H1 (cell line): ENCODE measurements around the gene UBA6. TPM values are rescaled to one million over a fixed set of nuclear protein-coding genes. Genes with fewer than 3 reads are reported as not detected.

Experiments
- CTCF ChIA-PET: fragments of 300-600 bp; sonication (Branson Sonifier 250); formaldehyde crosslinking; loops from one replicate; lab custom pipeline; 2021; ENCODE audit not compliant: partially characterized antibody; lab: Charles Lee
- POLR2A ChIA-PET: fragments of 300-600 bp; sonication (Branson Sonifier 250); formaldehyde crosslinking; loops from one replicate; lab custom pipeline; 2021; ENCODE audit warnings: inconsistent platforms; ENCODE audit not compliant: partially characterized antibody; lab: Charles Lee
- DNase-seq, 2 experiments: peaks; one replicate each; pipeline versions ENCODE4 v3.0.0 to v3.0.0-alpha.2; 2010 to 2022; ENCODE audit warnings: low spot score in 2 of 2, low read depth in 1 of 2, mixed read lengths in 1 of 2
- FAIRE-seq: peaks from 2 replicates; lab custom pipeline; 2011; peaks lifted over from hg19 to GRCh38; lab: Jason Lieb, UNC
- H2AFZ ChIP-seq: 2 replicates; pipeline ENCODE4 v1.8.1; 2012; ENCODE audit warnings: low read length, inconsistent platforms
- H2AK5ac ChIP-seq: 2 replicates; pipeline ENCODE4 v1.6.1; 2013; ENCODE audit warnings: low read depth, low read length
- H2BK120ac ChIP-seq: replicated peaks from 2 replicates; pipeline ENCODE3; 2013; ENCODE audit warnings: low read depth, low read length, inconsistent platforms
- H2BK12ac ChIP-seq: 2 replicates; pipeline ENCODE4 v1.6.1; 2013; ENCODE audit warnings: low read depth, low read length
- H2BK15ac ChIP-seq: 2 replicates; pipeline ENCODE4 v1.6.1; 2013; ENCODE audit warnings: low read length
- H2BK20ac ChIP-seq: 2 replicates; pipeline ENCODE4 v1.6.1; 2013; ENCODE audit warnings: low read length
- H2BK5ac ChIP-seq: 2 replicates; pipeline ENCODE4 v1.6.1; 2013; ENCODE audit warnings: low read depth, low read length
- H3K14ac ChIP-seq: 2 replicates; pipeline ENCODE4 v1.6.1; 2013; ENCODE audit warnings: inconsistent platforms; ENCODE audit not compliant: insufficient read length
- H3K18ac ChIP-seq: 2 replicates; pipeline ENCODE4 v1.6.1; 2013; ENCODE audit warnings: low read length; ENCODE audit errors: extremely low read depth
- H3K23ac ChIP-seq: 2 replicates; pipeline ENCODE4 v1.6.1; 2013; ENCODE audit warnings: inconsistent platforms; ENCODE audit not compliant: insufficient read length
- H3K23me2 ChIP-seq: 2 replicates; pipeline ENCODE4 v1.6.1; 2013; ENCODE audit warnings: low read depth, low read length
- H3K27ac ChIP-seq: 2 replicates; pipeline ENCODE4 v1.6.1; 2011; ENCODE audit warnings: low read depth, low read length, inconsistent platforms
- H3K27me3 ChIP-seq, 4 experiments: replicated peaks in 1 of 4; 1 replicate in 1 of 4; 2 replicates in 3 of 4; pipeline versions ENCODE4 v1.6.1 to v1.8.1; 2011 to 2013; ENCODE audit warnings: low read length in 3 of 4, mild to moderate bottlenecking in 3 of 4, inconsistent platforms in 2 of 4, mixed read lengths in 2 of 4, moderate library complexity in 1 of 4; ENCODE audit not compliant: control insufficient read depth in 3 of 4, insufficient read depth in 3 of 4; ENCODE audit errors: extremely low read depth in 1 of 4
- H3K36me3 ChIP-seq, 4 experiments: 2 replicates each; pipeline versions ENCODE4 v1.6.1 to v1.8.1; 2011 to 2013; ENCODE audit warnings: mild to moderate bottlenecking in 4 of 4, low read length in 3 of 4, moderate library complexity in 2 of 4, control low read depth in 1 of 4, inconsistent platforms in 1 of 4; ENCODE audit not compliant: insufficient read depth in 4 of 4, control insufficient read depth in 2 of 4
- H3K4ac ChIP-seq: replicated peaks from 2 replicates; pipeline ENCODE3; 2013; ENCODE audit warnings: low read length, low read depth, mixed read lengths, inconsistent platforms; ENCODE audit not compliant: insufficient read length
- H3K4me1 ChIP-seq, 4 experiments: replicated peaks in 1 of 4; 1 replicate in 1 of 4; 2 replicates in 3 of 4; pipeline versions ENCODE4 v1.6.1 to v1.8.1; 2011 to 2013; ENCODE audit warnings: low read length in 3 of 4, inconsistent platforms in 2 of 4, mixed read lengths in 1 of 4; ENCODE audit not compliant: insufficient read depth in 4 of 4, control insufficient read depth in 3 of 4
- H3K4me2 ChIP-seq, 2 experiments: 2 replicates each; pipeline versions ENCODE4 v1.6.1 to v1.8.1; 2011 to 2013; ENCODE audit warnings: low read depth in 2 of 2, low read length in 2 of 2, control low read depth in 1 of 2, inconsistent platforms in 1 of 2, mild to moderate bottlenecking in 1 of 2; ENCODE audit not compliant: insufficient read depth in 1 of 2
- H3K4me3 ChIP-seq, 4 experiments: fragments of 200-600, 300-600 bp in 1 of 4; sonication (generic), shearing (Covaris generic), sonication (Bioruptor Twin) in 1 of 4; 2 replicates each; pipeline versions ENCODE4 v1.5.1 to v1.8.1; 2011 to 2016; ENCODE audit warnings: low read length in 4 of 4, low read depth in 3 of 4, control low read depth in 2 of 4, inconsistent platforms in 2 of 4, mild to moderate bottlenecking in 2 of 4, mixed read lengths in 1 of 4, moderate library complexity in 1 of 4; ENCODE audit not compliant: insufficient read depth in 2 of 4; ENCODE audit errors: extremely low read depth in 1 of 4
- H3K56ac ChIP-seq: replicated peaks from 2 replicates; pipeline ENCODE3; 2013; ENCODE audit warnings: low read depth, mild to moderate bottlenecking, mixed read lengths, low read length, inconsistent platforms; ENCODE audit not compliant: insufficient read length
- H3K79me1 ChIP-seq: 2 replicates; pipeline ENCODE4 v1.6.1; 2013; ENCODE audit warnings: low read depth, low read length, control low read depth
- H3K79me2 ChIP-seq, 2 experiments: 2 replicates each; pipeline versions ENCODE4 v1.6.1 to v1.8.1; 2012 to 2013; ENCODE audit warnings: low read length in 2 of 2, mild to moderate bottlenecking in 2 of 2, inconsistent platforms in 1 of 2; ENCODE audit not compliant: insufficient read depth in 2 of 2, control insufficient read depth in 1 of 2
- H3K9ac ChIP-seq, 4 experiments: replicated peaks in 1 of 4; 1 replicate in 1 of 4; 2 replicates in 3 of 4; pipeline versions ENCODE4 v1.6.1 to v1.8.1; 2011 to 2013; ENCODE audit warnings: low read depth in 3 of 4, low read length in 3 of 4, control low read depth in 2 of 4, mild to moderate bottlenecking in 2 of 4, moderate library complexity in 2 of 4, inconsistent platforms in 1 of 4; ENCODE audit errors: extremely low read depth in 1 of 4
- H3K9me3 ChIP-seq, 2 experiments: 2 replicates each; pipeline versions ENCODE4 v1.6.1 to v1.8.1; 2012 to 2013; ENCODE audit warnings: mild to moderate bottlenecking in 2 of 2, moderate library complexity in 2 of 2, control low read depth in 1 of 2, inconsistent platforms in 1 of 2, low read depth in 1 of 2, low read length in 1 of 2, mixed read lengths in 1 of 2; ENCODE audit not compliant: insufficient read depth in 2 of 2
- H4K20me1 ChIP-seq, 2 experiments: replicated peaks in 1 of 2; 2 replicates each; pipeline versions ENCODE3 to v1.8.1; 2011 to 2013; ENCODE audit warnings: inconsistent platforms in 2 of 2, low read length in 2 of 2, mild to moderate bottlenecking in 1 of 2; ENCODE audit not compliant: insufficient read depth in 2 of 2, control insufficient read depth in 1 of 2
- H4K5ac ChIP-seq: 2 replicates; pipeline ENCODE4 v1.6.1; 2013; ENCODE audit warnings: low read length, low read depth, mixed read lengths, inconsistent platforms; ENCODE audit not compliant: insufficient read length
- H4K8ac ChIP-seq: 2 replicates; pipeline ENCODE4 v1.8.0; 2013; ENCODE audit warnings: mild to moderate bottlenecking, moderate library complexity, low read length, inconsistent platforms; ENCODE audit not compliant: insufficient read depth; ENCODE audit errors: extremely low read depth
- H4K91ac ChIP-seq: replicated peaks from 2 replicates; pipeline ENCODE3; 2013; ENCODE audit warnings: low read length, mixed read lengths, inconsistent platforms; ENCODE audit not compliant: insufficient read length
- ATF3 ChIP-seq: IDR thresholded peaks from 2 replicates; pipeline ENCODE4 v1.6.1; 2011; ENCODE audit warnings: low read depth, mild to moderate bottlenecking, low read length; ENCODE audit not compliant: insufficient read depth
- CEBPB ChIP-seq: IDR thresholded peaks from 2 replicates; pipeline ENCODE4 v1.6.1; 2012; ENCODE audit warnings: low read depth, low read length
- HDAC6 ChIP-seq: IDR thresholded peaks from one replicate; pipeline ENCODE4 v1.7.1; 2012; ENCODE audit warnings: low read depth, mild to moderate bottlenecking, inconsistent platforms, low read length, moderate library complexity
- POLR2AphosphoS5 ChIP-seq: IDR thresholded peaks from 2 replicates; pipeline ENCODE4 v1.6.1; 2011; ENCODE audit warnings: low read depth, low read length
- SP2 ChIP-seq: IDR thresholded peaks from 2 replicates; pipeline ENCODE4 v1.6.1; 2012; ENCODE audit warnings: mild to moderate bottlenecking, low read length, inconsistent platforms
- WGBS, 2 experiments: shearing (Covaris generic) in 1 of 2; methylation state at CpG; one replicate each; pipeline versions ENCODE4 v1.1.6 to v1.1.7; 2013 to 2015; ENCODE audit warnings: low lambda C conversion rate in 2 of 2, mixed read lengths in 2 of 2, inconsistent platforms in 1 of 2, low coverage in 1 of 2, missing lambda C conversion rate in 1 of 2; ENCODE audit not compliant: insufficient replicate concordance in 2 of 2, insufficient coverage in 1 of 2, insufficient read length in 1 of 2; ENCODE audit errors: extremely low coverage in 1 of 2, missing lambda C conversion rate in 1 of 2; 5-methylcytosine and 5-hydroxymethylcytosine counted together
- polyA plus RNA-seq, 7 experiments: library from polyadenylated mRNA; depleted of rRNA in 3 of 7; stranded (reverse) in 5 of 7; unstranded in 2 of 7; fragments of >200 nt in 5 of 7; fragments of 200-250 nt in 2 of 7; gene quantifications; 1 replicate in 5 of 7; 2 replicates in 1 of 7; 4 replicates in 1 of 7; pipeline versions ENCODE4 v1.2.1 to v1.2.3, GENCODE V29; 2011 to 2013; ENCODE audit warnings: missing spikeins in 2 of 7, mixed read lengths in 2 of 7
- total RNA-seq: library from RNA; stranded (reverse); fragmentation: NEBNext Ultra II Directional; extraction: Animal tissue kit (Norgen Biotek cat#: 25700); gene quantifications from 2 replicates; pipeline ENCODE4 v1.2.1, GENCODE V29; 2021

The UBA6 gene
- total and polyA plus RNA-seq, 2 of the 8 experiments (the other 6 are each of a cell fraction or from before 2014, with no cell fraction given): 17.4 to 74.3 TPM

DNA sequence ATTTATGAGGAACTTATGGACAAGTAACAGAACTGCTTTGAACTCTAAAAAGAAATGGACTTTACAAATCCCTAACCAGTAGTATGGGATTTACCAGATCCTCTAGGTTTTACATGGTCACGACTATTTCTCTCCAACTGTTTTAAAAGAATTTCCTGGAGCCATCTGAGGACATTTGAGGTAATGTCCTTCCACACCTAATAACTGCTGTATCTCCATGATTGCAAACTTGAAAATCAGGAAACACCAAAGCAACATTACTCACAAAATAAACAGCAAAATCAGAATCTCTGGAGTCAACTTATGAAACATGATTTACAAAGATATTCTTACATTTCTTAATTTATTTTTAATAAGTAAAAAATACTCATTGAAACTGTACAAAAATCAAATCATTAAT, 84.5 kb downstream of the UBA6 start:
- Histone ChIP-seq H3K27me3 (no peaks in the 10 kb centered on the region), H3K9me3 (no peaks in the 10 kb centered on the region; a peak in 1 of 4 replicates), H2BK20ac (no peak overlapping the region), H2BK12ac (no peak overlapping the region), H2BK15ac (no peak overlapping the region), H3K23ac (no peak overlapping the region), H2AFZ (no peak overlapping the region), H4K8ac (no peak overlapping the region), H4K20me1 (no peaks in the 10 kb centered on the region), H3K27ac (no peak overlapping the region), H3K79me2 (no peaks in the 10 kb centered on the region), H3K4me2 (no peak overlapping the region), H4K5ac (no peak overlapping the region), H2BK120ac (no peak overlapping the region), H3K4me1 (no peaks in the 10 kb centered on the region), H3K4me3 (no peak overlapping the region), H4K91ac (no peak overlapping the region), H2AK5ac (no peak overlapping the region), H3K18ac (no peak overlapping the region), H2BK5ac (no peak overlapping the region), H3K9ac (no peak overlapping the region), H3K36me3 (peaks cover 0 to 34% (median 11%) of the 10 kb centered on the region in 4 experiments; a peak in 6 of 8 replicates), H3K14ac (no peak overlapping the region), H3K23me2 (no peaks in the 10 kb centered on the region), H3K4ac (no peak overlapping the region), H3K56ac (no peak overlapping the region), H3K79me1 (no peaks in the 10 kb centered on the region)
- POLR2A ChIA-PET: no interaction called here
- DNase-seq: no peak
- FAIRE-seq: no peak
- CTCF ChIA-PET: no interaction called here
- WGBS, 2 experiments: 94% methylated on average over 1 of the region's 1 CpG; no CpG with 5 or more reads in 1 of the 2 experiments
- TF ChIP-seq POLR2AphosphoS5: no peak
- TF ChIP-seq ATF3: no peak
- TF ChIP-seq CEBPB: no peak
- TF ChIP-seq SP2: no peak
- TF ChIP-seq HDAC6: no peak
